Kidney glomerular epithelial cell (primary cell): ENCODE data around the gene MAPT.
"Not testable (repeated sequence)": the region's sequence is repeated elsewhere in the genome, so short reads cannot be mapped to it uniquely, and the experiment has no call there.

Experiments
- DNase-seq: peaks from one replicate; lab custom pipeline; 2025; lab: John Stamatoyannopoulos, UW

The MAPT gene

DNA sequence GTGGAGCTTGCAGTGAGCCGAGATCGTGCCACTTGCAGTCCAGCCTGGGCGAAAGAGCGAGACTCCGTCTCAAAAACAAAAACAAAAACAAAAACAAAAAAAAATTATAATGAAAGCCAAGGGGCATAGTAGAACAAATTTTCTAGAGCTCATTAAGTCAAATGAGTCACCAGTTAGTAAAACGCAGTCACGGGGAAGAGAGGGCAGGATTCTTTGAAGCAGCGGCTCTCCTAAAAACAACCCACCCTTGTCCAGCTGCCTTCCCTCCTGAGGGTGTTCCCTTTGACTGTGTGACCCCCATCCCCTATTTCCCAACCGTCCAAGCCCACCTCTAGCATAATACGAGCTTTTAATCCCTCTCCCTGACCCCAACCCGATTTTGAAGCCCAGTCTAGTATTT, 60.6 kb downstream of the MAPT start:
- no peak for DNase-seq

DNA sequence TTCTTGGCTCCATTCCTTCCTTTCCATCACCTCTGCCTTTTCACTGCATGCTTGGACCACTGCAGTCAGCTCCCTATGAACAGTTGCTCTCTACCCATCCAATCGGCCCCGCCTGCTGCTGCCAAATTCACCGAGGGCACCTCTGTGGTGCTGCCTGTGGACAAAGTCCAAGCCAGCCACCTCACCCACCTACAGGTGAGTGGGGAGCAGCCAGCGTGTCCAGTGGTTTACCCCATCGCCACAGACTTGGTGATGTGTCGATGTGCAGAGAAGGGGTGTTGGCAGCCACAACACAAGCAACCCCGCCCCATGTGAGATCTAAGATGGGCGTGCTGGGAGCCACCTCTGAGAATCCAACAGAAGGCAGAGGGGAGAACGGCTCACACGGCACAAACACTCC, 61.0 kb downstream of the MAPT start:
- DNase-seq = no peak

DNA sequence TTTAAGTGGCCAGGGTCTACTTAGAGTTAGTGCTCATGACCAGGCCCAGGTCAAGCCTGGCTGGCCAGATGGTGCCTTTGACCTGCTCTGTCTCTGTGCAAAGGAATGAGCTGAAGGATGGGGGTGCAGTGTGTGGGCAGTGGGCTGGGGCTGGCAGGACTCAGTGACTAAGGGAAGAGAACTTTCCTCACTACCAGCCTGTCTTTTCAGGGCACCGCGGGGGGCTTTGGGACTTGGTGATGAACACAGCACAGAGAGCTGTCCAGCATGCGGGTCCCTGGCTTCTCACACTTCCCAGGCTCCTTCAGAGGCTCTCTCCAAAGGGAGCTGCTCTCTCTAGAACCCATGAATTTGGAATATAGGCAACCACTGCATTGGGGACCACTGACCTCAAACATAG, 61.7 kb downstream of the MAPT start:
- DNase-seq = no peak

DNA sequence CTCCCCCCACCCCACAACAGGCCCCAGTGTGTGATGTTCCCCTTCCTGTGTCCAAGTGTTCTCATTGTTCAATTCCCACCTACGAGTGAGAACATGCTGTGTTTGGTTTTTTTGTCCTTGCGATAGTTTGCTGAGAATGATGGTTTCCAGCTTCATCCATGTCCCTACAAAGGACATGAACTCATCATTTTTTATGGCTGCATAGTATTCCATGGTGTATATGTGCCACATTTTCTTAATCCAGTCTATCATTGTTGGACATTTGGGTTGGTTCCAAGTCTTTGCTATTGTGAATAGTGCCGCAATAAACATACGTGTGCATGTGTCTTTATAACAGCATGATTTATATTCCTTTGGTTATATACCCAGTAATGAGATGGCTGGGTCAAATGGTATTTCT, 62.4 kb downstream of the MAPT start:
- DNase-seq = not testable (repeated sequence)

DNA sequence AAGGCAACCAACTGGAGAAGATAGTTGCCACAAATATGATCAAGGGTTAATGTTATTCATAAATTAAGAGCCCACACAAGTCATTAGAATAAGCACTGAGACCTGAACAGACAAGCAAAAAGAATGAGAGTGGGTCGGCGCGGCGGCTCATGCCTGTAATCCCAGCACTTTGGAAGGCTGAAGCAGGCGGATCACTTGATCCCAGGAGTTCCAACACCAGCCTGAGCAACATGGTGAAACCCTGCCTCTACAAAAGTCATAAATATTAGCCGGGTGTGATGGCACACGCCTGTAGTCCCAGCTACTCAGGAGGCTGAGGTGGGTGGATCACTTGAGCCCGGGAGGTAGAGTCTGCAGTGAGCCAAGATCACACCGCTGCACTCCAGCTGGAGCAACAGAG, 64.0 kb downstream of the MAPT start:
- no peak for DNase-seq

DNA sequence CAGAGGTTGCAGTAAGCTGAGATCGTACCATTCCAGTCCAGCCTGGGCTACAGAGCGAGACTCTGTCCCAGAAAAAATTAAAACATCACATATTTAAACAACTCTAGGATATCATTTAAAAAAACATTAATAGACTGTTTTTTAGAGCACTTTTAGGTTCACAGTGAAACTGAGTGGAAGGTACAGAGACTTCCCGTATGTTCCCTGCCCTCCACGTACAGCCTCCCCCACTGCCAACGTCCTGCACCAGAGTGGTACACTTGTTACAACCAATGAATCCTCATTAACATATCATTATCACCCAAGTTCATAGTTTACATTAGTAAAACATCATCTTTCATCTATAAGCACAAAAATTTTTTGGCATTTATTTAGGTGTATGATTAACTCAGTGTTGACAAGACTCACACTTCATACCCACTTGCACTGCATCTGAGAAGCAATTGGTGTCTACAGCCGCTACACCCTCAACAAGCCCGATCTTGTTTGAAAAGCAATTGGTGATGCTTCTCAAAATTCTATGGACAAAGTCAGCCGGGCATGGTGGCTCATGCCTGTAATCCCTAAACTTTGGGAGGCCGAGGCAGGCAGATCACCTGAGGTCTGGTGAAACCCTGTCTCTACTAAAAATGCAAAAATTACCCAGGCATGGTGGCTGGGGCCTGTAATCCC, 64.8 kb downstream of the MAPT start:
- no peak for DNase-seq

DNA sequence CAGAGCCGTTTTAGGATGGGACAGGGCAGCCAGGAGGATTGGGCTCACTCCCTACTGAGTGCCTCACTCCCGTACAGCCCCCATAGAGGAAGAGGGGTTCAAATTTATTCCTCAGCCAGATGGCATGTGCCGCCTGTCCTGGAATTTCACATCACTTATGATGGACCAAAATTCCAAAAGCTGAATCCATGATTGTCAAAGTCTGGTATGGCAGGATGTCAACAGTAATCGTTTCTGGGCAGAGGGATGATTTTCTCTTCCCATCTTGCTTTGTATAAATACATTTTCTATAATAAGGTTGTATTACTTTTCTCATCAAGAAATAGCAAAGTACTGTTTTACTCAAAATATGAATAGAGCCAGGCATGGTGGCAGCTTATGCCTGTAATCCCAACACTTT, 66.0 kb downstream of the MAPT start:
- DNase-seq = no peak

DNA sequence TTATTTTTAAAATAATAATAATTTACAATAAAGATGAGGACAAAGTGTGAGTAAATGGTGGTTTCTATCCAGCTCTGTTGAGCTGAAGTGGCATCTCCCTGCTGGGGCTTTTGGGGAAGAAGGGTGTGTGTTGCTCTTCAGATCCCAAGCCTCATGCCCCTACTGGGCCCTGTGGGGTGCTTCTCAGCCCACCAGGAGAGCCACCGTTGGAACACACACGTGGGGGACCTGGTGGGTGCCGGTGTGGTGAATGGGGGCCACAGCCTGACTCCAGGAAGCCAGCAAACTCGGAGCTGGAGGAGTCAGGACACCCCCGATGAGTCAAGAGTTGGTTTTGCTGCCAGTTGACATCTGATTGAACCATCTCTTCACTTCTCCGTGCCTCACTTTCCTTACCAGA, 66.9 kb downstream of the MAPT start:
- DNase-seq = no peak

DNA sequence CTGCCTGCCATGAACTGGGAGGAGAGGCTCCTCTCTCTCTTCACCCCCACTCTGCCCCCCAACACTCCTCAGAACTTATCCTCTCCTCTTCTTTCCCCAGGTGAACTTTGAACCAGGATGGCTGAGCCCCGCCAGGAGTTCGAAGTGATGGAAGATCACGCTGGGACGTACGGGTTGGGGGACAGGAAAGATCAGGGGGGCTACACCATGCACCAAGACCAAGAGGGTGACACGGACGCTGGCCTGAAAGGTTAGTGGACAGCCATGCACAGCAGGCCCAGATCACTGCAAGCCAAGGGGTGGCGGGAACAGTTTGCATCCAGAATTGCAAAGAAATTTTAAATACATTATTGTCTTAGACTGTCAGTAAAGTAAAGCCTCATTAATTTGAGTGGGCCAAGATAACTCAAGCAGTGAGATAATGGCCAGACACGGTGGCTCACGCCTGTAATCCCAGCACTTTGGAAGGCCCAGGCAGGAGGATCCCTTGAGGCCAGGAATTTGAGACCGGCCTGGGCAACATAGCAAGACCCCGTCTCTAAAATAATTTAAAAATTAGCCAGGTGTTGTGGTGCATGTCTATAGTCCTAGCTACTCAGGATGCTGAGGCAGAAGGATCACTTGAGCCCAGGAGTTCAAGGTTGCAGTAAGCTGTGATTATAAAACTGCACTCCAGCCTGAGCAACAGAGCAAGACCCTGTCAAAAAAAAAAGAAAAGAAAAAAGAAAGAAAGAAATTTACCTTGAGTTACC, 68.0 kb downstream of the MAPT start:
- DNase-seq = no peak

DNA sequence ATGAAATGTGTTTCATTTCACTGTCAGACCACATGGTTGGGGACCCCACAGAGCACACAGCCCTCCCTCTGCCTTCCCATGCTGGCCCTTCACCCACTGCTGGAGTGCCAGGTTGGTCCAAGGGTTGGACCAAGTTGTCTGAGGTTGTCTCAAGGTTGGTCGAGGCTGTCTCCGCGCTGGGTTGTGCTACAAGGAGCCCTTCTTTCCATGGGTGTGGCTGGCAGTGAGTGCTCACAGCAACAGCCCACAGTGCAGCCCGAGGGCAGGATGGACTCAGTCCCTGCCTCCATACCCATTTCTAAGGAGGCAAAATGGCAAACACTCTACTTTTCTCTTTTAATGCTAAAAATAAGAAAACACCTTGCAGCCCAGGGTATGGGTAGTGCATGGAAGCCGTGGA, 68.9 kb downstream of the MAPT start:
- DNase-seq = no peak

DNA sequence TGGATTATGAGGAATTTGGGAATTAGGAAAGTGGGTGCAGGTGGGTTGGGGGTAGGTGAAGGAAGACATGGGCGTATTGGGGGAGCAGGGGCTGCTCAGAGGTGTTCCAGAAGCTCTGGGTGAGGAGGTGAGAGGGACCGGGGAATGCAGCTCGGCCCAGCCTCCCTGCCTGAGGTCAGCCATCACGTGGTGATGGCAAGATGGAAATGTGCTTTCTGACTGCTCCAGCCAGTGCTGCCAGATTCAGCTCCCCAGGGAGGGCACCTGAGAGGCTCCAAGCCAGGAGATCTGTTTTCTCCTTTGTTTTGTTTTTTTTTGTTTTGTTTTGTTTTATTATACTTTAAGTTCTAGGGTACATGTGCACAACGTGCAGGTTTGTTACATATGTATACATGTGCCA, 69.5 kb downstream of the MAPT start:
- no peak for DNase-seq

DNA sequence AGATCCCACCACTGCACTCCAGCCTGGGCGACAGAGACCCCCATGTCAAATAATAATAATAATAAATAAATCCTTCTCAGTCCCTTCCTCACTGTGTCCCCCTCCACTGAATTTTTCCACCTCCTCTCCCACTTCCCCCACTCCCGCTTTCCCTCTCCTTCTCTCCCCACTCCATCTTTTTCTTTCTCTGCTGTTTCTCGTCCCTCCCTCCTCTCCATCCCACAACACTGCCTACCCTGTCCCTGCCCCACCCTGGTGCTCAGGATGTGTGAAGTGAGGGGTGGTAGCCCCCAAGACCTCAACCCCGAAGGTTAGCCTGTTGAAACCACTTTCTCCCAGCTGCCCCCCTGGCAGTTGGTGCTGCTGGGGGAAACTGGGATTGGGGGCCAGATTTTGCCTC, 70.3 kb downstream of the MAPT start:
- DNase-seq = no peak

DNA sequence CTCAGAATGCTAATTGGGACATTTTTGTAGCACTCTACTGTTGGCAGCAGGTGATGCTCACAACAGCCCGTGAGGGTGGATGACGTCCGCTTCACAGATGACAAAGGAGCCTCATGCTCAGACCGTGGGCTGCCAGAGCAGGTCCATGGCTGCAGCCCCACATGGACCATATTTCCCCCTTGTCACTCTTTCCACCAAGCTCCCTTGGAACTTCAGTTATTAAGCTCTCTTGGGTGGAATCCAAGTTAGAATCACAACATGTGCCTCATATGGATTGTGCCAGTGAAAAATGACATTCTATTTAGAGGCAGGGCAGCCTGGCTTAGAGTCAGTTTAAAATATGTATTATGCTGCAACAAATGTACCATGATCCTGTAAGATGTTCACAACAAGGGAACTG, 71.5 kb downstream of the MAPT start:
- no peak for DNase-seq

DNA sequence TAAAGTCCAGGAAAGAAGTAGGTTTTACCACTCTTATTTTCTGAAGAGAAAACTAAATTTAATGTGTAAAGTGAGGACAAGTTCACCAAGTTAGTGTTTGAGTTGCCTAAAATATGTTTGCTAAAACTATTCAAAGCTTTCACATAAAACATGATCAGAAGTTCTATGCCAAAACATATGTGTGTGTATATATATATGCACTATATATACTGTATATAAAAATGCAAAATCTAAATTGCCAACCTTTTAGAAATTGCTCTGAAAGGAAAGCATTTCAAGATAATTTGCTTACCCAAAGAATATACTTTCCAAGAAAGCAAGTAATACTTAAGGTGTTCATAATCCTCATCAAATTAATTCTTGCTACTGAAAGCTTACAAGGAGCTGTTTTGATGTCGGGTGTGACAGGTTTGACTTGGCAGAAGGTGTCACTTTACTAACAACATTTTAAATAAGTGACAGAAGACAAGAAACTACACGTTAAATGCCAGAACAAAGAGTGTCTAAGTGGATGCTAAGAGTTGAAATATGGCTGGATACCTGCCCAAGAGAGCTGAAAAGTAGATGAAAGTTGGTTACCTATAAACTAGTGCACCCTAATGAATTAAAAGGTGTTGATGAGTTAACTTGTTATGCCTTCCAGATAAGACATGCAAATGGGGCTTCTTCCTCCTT, 72.4 kb downstream of the MAPT start:
- no peak for DNase-seq

DNA sequence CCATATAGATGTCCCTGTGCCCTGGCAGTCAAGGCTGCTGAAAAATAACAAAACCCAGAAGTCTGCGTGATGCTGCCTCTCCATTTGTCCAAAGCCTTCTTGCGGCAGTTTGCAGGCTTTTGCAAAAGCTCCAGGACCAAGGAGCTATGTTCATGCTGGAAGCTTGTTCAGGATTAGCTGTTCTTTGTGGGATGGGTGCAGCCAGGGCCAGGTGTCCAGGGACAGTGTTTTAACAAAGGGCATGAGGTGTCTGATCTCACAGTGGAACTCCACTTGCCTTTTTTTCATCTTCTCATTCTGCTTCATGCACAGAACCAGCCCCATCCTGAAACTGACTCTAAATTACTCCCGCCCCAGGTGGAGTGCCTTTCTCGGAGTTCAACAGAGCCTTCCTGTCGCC, 73.0 kb downstream of the MAPT start:
- DNase-seq = no peak

DNA sequence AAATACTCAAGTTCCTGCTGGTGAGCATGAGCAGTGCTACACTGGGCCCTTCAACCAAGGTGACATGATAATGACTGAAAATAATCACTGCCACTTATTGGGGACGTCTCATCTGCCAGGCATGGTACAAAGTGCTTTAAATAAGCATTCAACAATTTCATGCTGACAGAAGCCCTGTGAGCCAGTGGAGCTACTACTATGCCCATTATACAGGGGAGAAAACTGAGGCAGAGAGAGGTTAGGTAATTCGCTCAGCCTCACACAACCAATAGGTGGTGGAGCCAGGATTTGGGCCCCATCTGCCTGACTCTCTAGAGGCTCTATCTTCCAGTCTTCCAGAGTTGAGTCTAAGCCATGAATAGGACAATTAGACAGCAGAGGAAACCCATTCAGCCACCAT, 74.4 kb downstream of the MAPT start:
- DNase-seq = no peak

DNA sequence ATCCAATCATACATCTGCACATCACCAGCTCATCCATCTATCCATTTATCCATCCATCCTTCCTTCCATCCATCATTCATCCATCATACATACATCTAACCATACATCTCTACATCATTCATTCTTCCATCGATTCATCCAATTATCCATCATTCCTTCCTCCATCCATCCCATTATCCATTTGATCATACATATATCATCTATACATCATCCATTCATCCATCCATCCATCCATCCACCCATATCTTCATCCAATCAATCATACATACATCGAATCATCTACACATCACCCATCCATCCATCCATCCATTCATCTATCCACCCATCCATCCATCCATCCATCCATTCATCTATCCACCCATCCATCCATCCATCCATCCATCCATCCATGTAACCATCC, 75.4 kb downstream of the MAPT start:
- DNase-seq = no peak

DNA sequence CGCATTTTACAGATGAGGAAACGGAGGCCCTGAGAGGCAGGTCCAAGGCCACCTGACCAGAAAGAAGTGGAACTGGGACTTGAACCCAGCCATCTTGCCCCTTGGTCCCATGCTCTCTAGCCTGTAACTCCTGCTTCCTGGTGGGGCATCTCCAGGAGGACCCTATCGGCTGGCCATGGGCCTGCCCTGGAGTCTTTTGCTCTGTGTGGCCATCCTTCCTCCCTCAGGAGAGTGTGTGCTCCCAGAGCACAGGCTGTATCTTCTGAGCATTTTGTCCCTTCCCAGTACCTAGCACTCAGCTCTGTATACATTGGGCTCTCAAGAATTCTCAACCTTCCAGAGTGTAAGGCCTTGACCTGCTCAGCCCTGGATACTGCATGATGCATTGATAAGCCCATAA, 76.3 kb downstream of the MAPT start:
- no peak for DNase-seq

DNA sequence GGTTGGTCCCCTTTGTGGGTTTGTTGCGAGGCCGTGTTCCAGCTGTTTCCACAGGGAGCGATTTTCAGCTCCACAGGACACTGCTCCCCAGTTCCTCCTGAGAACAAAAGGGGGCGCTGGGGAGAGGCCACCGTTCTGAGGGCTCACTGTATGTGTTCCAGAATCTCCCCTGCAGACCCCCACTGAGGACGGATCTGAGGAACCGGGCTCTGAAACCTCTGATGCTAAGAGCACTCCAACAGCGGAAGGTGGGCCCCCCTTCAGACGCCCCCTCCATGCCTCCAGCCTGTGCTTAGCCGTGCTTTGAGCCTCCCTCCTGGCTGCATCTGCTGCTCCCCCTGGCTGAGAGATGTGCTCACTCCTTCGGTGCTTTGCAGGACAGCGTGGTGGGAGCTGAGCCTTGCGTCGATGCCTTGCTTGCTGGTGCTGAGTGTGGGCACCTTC, 77.4 kb downstream of the MAPT start:
- DNase-seq = no peak

DNA sequence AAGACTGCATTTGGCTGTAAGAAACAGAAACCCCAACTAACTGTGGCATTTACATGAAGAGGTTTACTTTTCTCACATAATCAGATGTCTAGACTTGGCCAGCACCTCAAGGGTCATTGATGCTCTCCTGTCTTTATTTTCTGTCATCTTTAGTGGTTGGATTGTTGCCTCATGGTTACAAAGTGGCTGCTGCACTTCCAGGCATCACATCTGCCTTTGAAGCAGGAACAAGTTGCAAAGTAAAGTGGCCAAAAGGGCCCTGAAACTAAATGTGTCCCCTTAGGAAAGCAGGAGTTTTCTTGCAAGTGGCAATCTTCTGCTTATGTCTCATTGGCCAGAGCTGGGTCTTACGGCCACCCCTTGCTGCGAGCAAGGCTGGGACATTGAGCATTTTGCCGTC, 78.2 kb downstream of the MAPT start:
- no peak for DNase-seq

DNA sequence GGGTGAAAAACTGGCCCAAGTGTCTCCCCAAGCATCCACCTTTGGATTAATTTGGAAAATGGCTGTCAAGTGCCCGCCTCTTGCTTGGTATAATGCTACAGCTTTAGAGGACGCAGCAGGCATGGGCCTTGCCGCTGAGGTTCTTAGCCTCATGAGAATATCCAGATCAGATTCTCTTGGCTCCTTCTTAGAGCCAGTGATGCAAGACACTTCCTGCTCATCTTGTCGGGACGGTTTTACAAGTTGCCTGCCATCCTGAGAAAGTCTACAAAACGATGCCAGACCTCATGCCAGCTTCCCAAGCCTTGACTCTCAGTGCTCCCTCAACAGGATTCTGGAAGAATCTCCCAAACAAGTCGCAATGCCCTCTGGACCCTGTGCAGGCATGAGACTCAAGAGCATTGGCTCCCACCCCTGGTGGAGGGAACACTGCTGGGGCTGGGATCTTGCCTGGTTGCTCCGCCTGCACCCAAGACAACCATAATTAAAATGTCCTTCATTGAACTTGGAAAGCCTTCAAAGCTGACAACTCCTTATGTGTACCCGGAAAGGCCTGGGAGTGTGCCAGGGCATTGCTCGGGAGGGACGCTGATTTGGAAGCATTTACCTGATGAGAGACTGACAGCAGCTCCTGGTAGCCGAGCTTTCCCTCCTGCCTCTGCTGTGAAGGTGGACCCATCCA, 78.9 kb downstream of the MAPT start:
- no peak for DNase-seq

DNA sequence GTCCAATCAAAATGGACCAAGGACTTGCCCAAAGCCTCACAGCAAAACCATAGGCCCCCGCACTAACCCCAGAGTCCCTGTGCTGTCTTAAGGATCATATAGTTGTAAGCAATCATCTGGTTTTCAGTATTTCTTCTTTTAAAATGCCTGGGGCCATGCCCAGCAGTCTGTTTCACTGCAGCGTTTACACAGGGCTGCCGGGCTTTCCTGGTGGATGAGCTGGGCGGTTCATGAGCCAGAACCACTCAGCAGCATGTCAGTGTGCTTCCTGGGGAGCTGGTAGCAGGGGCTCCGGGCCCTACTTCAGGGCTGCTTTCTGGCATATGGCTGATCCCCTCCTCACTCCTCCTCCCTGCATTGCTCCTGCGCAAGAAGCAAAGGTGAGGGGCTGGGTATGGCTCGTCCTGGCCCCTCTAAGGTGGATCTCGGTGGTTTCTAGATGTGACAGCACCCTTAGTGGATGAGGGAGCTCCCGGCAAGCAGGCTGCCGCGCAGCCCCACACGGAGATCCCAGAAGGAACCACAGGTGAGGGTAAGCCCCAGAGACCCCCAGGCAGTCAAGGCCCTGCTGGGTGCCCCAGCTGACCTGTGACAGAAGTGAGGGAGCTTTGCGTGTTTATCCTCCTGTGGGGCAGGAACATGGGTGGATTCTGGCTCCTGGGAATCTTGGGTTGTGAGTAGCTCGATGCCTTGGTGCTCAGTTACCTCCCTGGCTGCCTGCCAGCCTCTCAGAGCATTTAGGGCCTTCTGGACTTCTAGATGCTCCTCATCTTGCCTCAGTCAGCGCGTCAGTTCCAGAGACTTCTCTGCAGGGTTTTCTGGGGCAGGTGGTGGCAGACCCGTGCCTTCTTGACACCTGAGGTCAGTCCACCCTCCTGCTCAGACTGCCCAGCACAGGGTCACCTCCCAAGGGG, 79.8 kb downstream of the MAPT start:
- DNase-seq = no peak
